SK-N-SH (cell line): ENCODE data around the gene TTC23. TPM values are rescaled to one million over a fixed set of nuclear protein-coding genes. Genes with fewer than 3 reads are reported as not detected.

Experiments used
- CTCF ChIA-PET: fragments of 300-600, 350-600 bp; formaldehyde crosslinking; extraction: SDS; loops from one replicate; lab custom pipeline; 2021; lab: Yijun Ruan, JAX
- POLR2A ChIA-PET: fragments of 350-600 bp; sonication (Branson Sonifier 250); formaldehyde crosslinking; extraction: SDS; loops from one replicate; lab custom pipeline; 2020; ENCODE audit warnings: antibody characterized with exemption, inconsistent platforms; lab: Yijun Ruan, JAX
- DNase-seq: peaks from one replicate; pipeline ENCODE4 v3.0.0; 2012
- H2AFZ ChIP-seq: fragments of 200-600 bp; sonication (generic); 2 replicates; pipeline ENCODE4 v1.8.1; 2016; ENCODE audit warnings: antibody characterized with exemption, mild to moderate bottlenecking, low read depth
- H3F3A ChIP-seq: fragments of 200-600 bp; sonication (generic); replicated peaks from 2 replicates; pipeline ENCODE3; 2016; ENCODE audit warnings: antibody characterized with exemption, mild to moderate bottlenecking; ENCODE audit not compliant: insufficient read depth
- H3K27ac ChIP-seq, 2 experiments: fragments of 200-500 bp in 1 of 2; fragments of 200-600 bp in 1 of 2; sonication (Bioruptor generic) in 1 of 2; sonication (generic), shearing (Covaris generic) in 1 of 2; 2 replicates each; pipeline versions ENCODE4 v1.5.1 to v1.6.1; 2014 to 2016; ENCODE audit warnings: low read depth in 2 of 2, inconsistent platforms in 1 of 2, low read length in 1 of 2, mild to moderate bottlenecking in 1 of 2, mixed read lengths in 1 of 2
- H3K27me3 ChIP-seq: fragments of 200-600 bp; sonication (generic), shearing (Covaris generic); 2 replicates; pipeline ENCODE4 v1.6.1; 2016; ENCODE audit warnings: mixed run types; ENCODE audit not compliant: insufficient read depth
- H3K36me3 ChIP-seq, 2 experiments: fragments of 200-500 bp in 1 of 2; fragments of 200-600 bp in 1 of 2; sonication (Bioruptor generic) in 1 of 2; sonication (generic) in 1 of 2; replicated peaks in 1 of 2; 2 replicates each; pipeline versions ENCODE3 to v1.5.1; 2014 to 2016; ENCODE audit warnings: low read length in 1 of 2, mild to moderate bottlenecking in 1 of 2; ENCODE audit not compliant: insufficient read depth in 2 of 2, control insufficient read depth in 1 of 2
- H3K4me1 ChIP-seq, 2 experiments: fragments of 200-500 bp in 1 of 2; fragments of 200-600 bp in 1 of 2; sonication (Bioruptor generic) in 1 of 2; sonication (generic), shearing (Covaris generic) in 1 of 2; 2 replicates each; pipeline versions ENCODE4 v1.5.1 to v1.6.1; 2014 to 2016; ENCODE audit warnings: low read depth in 1 of 2, low read length in 1 of 2, mixed run types in 1 of 2; ENCODE audit not compliant: insufficient read depth in 2 of 2, control insufficient read depth in 1 of 2
- H3K4me2 ChIP-seq: fragments of 200-600 bp; sonication (generic), shearing (Covaris generic); 2 replicates; pipeline ENCODE4 v1.6.1; 2017; ENCODE audit warnings: mixed run types
- H3K4me3 ChIP-seq, 2 experiments: fragments of 200-500 bp in 1 of 2; fragments of 200-600 bp in 1 of 2; sonication (Bioruptor generic) in 1 of 2; sonication (generic), shearing (Covaris generic) in 1 of 2; 2 replicates each; pipeline versions ENCODE4 v1.5.1 to v1.8.1; 2014 to 2016; ENCODE audit warnings: low read depth in 2 of 2, inconsistent platforms in 1 of 2, low read length in 1 of 2, mild to moderate bottlenecking in 1 of 2, mixed read lengths in 1 of 2, moderate library complexity in 1 of 2
- H3K79me2 ChIP-seq: fragments of 200-600 bp; sonication (generic); 2 replicates; pipeline ENCODE4 v1.8.1; 2017; ENCODE audit warnings: mild to moderate bottlenecking; ENCODE audit not compliant: insufficient read depth
- H3K9ac ChIP-seq: fragments of 200-600 bp; sonication (generic); 2 replicates; pipeline ENCODE4 v1.6.1; 2017; ENCODE audit warnings: mixed run types
- H3K9me2 ChIP-seq: fragments of 200-600 bp; sonication (generic); 2 replicates; pipeline ENCODE4 v1.6.1; 2017; ENCODE audit warnings: mixed run types
- H3K9me3 ChIP-seq: fragments of 200-600 bp; sonication (generic); 2 replicates; pipeline ENCODE4 v1.6.1; 2017; ENCODE audit warnings: mixed run types, mild to moderate bottlenecking, moderate library complexity
- H4K20me1 ChIP-seq: fragments of 200-600 bp; sonication (generic); 2 replicates; pipeline ENCODE4 v1.6.1; 2017; ENCODE audit warnings: mild to moderate bottlenecking, mixed run types; ENCODE audit not compliant: insufficient read depth
- CHD2 ChIP-seq: fragments of 150-350 bp; IDR thresholded peaks from 2 replicates; pipeline ENCODE4 v1.6.1; 2018; ENCODE audit warnings: low read length; ENCODE audit not compliant: partially characterized antibody
- EP300 ChIP-seq, 2 experiments: IDR thresholded peaks; 2 replicates each; pipeline versions ENCODE4 v1.4.0 to v1.6.1; 2012; ENCODE audit warnings: borderline replicate concordance in 1 of 2, low read depth in 1 of 2, low read length in 1 of 2
- EZH2phosphoT487 ChIP-seq: fragments of 200-600 bp; sonication (generic); IDR thresholded peaks from 2 replicates; pipeline ENCODE4 v1.6.1; 2017; ENCODE audit warnings: low read depth, mixed run types, mild to moderate bottlenecking, antibody characterized with exemption, moderate library complexity, borderline replicate concordance
- FOSL2 ChIP-seq: IDR thresholded peaks from 2 replicates; pipeline ENCODE4 v1.4.0; 2012; ENCODE audit warnings: low read depth, mild to moderate bottlenecking, moderate library complexity, borderline replicate concordance
- FOXM1 ChIP-seq: IDR thresholded peaks from 2 replicates; pipeline ENCODE4 v1.4.0; 2012; ENCODE audit warnings: low read depth, mild to moderate bottlenecking
- GABPA ChIP-seq: IDR thresholded peaks from 2 replicates; pipeline ENCODE4 v1.4.0; 2012; ENCODE audit warnings: low read depth, mild to moderate bottlenecking
- JUND ChIP-seq: IDR thresholded peaks from 2 replicates; pipeline ENCODE4 v1.4.0; 2012
- MAX ChIP-seq: IDR thresholded peaks from 2 replicates; pipeline ENCODE4 v1.4.0; 2012; ENCODE audit warnings: low read depth
- PBX3 ChIP-seq: IDR thresholded peaks from 2 replicates; pipeline ENCODE4; 2012
- RAD21 ChIP-seq: IDR thresholded peaks from 2 replicates; pipeline ENCODE4 v1.6.1; 2012; ENCODE audit warnings: mild to moderate bottlenecking, low read length
- RCOR1 ChIP-seq: fragments of 150-350 bp; IDR thresholded peaks from 2 replicates; pipeline ENCODE4 v1.6.1; 2017; ENCODE audit warnings: antibody characterized with exemption, low read length
- SIN3A ChIP-seq: IDR thresholded peaks from 2 replicates; pipeline ENCODE4 v1.6.1; 2012; ENCODE audit warnings: low read depth, mild to moderate bottlenecking, low read length, moderate library complexity, borderline replicate concordance
- SMC3 ChIP-seq: IDR thresholded peaks from 2 replicates; pipeline ENCODE4 v1.6.1; 2012; ENCODE audit warnings: low read depth, low read length, improper control_type of control experiment
- TCF12 ChIP-seq: IDR thresholded peaks from 2 replicates; pipeline ENCODE4 v1.4.0; 2012
- USF1 ChIP-seq: IDR thresholded peaks from 2 replicates; pipeline ENCODE4 v1.4.0; 2012; ENCODE audit warnings: low read depth, borderline replicate concordance
- YY1 ChIP-seq: IDR thresholded peaks from 2 replicates; pipeline ENCODE4 v1.4.0; 2012; ENCODE audit warnings: low read depth, mild to moderate bottlenecking
- ZBTB33 ChIP-seq: IDR thresholded peaks from 2 replicates; pipeline ENCODE4 v1.4.0; 2012; ENCODE audit warnings: low read depth, borderline replicate concordance
- WGBS: methylation state at CpG from one replicate; pipeline ENCODE4 v1.1.6; 2017; ENCODE audit warnings: low lambda C conversion rate; 5-methylcytosine and 5-hydroxymethylcytosine counted together
- polyA plus RNA-seq, 3 experiments: library from polyadenylated mRNA; depleted of rRNA; stranded (reverse); fragments of >200 nt; gene quantifications; 2 replicates each; pipeline ENCODE4 v1.2.3, GENCODE V29; 2012

The TTC23 gene
- polyA plus RNA-seq, 1 of the 3 experiments (the other 2 are of a cell fraction): 0.79 TPM

GRCh38 chr15:99137877-99138276 is 111.5 kb downstream of the TTC23 start (continued):
- TF ChIP-seq EP300 (IDR thresholded peaks at IDR 0.05; ENCODE audit: borderline replicate concordance in 1 of 2, low read depth in 1 of 2, low read length in 1 of 2) (no peak), CHD2 (no peak), USF1 (no peak)

GRCh38 chr15:99137111-99137546 is 112.3 kb downstream of the TTC23 start:
- TF ChIP-seq MAX (no peak), EZH2phosphoT487 (no peak), EP300 (IDR thresholded peaks at IDR 0.05; ENCODE audit: borderline replicate concordance in 1 of 2, low read depth in 1 of 2, low read length in 1 of 2) (no peak), USF1 (no peak), FOXM1 (no peak), FOSL2 (no peak), SIN3A (no peak), CHD2 (no peak), ZBTB33 (no peak), PBX3 (no peak), RCOR1 (no peak), JUND (no peak), YY1 (no peak), RAD21 (no peak), GABPA (no peak), TCF12 (no peak), SMC3 (no peak)
- TF ChIP-seq, all 33 proteins: peak for 0
- Histone ChIP-seq H3K4me1 (peaks cover 7 to 11% of the 10 kb centered on the region in 2 experiments; a peak in 2 of 4 replicates), H3K4me3 (no peak overlapping the region), H3K27me3 (no peaks in the 10 kb centered on the region), H4K20me1 (no peaks in the 10 kb centered on the region), H3K36me3 (peaks cover 5 to 16% of the 10 kb centered on the region in 2 experiments), H3K9me2 (no peaks in the 10 kb centered on the region), H3K79me2 (no peaks in the 10 kb centered on the region), H3K9me3 (no peaks in the 10 kb centered on the region), H2AFZ (no peak overlapping the region), H3F3A (no peaks in the 10 kb centered on the region), H3K9ac (no peak overlapping the region), H3K4me2 (no peak overlapping the region), H3K27ac (no peak overlapping the region)
- CTCF ChIA-PET: interaction anchor here (1.1 kb wide), 1 partner anchor 36 kb away, joined by 4 read pairs; no protein-coding TSS in a partner anchor
- DNase-seq: no peak
- POLR2A ChIA-PET: no interaction called here
- 94% methylated on average over 9 of the region's 13 CpGs for WGBS
